HG02943 (cell line): Measurements from ENCODE around the gene ANKRD12.

ENCODE experiments used
- ATAC-seq: cut with Tn5 transposase; IDR thresholded peaks from one replicate; pipeline ENCODE4 v1.9.1; 2021; ENCODE audit warnings: mild to moderate bottlenecking, low read depth, moderate library complexity; ENCODE audit not compliant: unreplicated experiment

ANKRD12 gene

DNA sequence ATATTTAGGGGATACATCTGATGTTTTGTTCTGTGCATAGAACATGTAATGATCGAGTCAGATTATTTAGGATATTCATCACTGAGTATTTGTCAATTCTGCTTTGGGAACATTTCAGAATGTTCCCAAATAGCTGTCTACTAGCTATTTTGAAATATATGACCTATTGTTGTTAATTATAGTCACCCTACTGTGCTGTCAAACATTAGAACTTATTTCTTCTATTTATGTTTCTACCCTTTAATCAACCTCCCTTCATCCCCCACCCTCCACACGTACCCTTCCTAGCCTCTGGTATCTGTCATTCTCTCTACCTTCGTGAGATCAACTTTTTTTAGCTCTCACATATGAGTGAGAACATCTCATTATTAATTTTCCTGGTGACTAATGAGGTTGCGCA lies 40.9 kb downstream of the ANKRD12 start:
- ATAC-seq: no peak

DNA sequence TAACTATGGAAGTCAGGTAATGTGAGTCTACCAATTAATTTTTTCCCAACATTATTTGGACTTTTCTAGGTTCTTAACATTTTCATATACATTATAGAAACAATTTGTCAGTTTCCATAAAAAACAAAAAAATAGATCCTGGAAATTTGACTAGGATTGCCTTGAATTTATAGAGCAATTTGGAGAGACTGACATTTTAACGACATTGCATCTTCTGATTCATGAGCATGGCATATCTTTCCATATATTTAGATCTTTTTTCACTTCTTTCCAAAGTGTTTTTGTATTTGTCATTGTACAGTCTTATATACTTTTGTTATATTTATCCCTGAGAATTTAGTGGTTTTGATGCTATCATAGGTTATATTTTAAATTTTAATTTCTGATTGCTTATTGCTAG lies 42.0 kb downstream of the ANKRD12 start:
- ATAC-seq: no peak

DNA sequence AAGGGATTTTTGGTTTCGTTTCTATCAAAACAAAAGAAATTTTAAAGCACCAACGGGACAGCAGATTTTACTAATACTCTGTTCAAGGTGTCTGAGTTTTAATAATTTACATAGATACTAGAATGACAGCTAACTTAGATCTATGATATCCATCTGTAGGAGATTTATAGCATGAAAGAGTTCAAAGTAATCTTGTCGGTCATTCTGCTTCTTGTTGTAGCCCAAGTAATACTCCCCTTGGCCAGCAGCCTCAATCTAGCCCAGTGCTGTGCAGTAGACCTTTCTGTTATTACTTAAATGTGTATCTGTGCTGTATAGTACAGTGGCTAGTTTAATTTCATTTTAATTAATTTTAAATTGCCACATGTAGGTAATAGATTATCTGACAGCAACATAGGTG lies 44.7 kb downstream of the ANKRD12 start:
- ATAC-seq: no peak

DNA sequence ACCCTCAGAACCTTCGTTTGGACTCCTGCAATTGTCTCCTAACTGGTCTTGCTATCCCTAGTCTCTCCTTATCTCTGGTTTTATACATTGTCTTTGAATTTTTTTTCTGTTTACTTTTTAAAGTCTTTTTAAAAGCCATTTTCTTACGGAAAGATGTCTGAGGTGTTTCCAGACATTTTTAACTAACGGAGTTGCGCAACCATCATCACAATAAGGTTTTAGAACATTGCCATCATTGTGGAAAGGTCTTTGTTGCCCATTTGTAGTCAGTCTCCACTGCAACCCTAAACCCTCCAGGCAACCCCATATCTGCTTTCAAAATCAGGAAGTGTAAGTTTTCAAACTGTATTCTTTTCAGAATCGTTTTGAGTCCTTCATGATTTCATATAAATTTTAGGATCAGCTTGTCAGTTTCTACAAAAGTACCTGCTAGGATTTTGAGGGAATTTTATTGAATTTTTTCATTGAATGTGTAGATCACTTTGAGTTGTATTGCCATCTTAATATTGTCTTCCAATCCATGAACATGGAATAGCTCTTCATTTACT lies 46.3 kb downstream of the ANKRD12 start:
- ATAC-seq: no peak

DNA sequence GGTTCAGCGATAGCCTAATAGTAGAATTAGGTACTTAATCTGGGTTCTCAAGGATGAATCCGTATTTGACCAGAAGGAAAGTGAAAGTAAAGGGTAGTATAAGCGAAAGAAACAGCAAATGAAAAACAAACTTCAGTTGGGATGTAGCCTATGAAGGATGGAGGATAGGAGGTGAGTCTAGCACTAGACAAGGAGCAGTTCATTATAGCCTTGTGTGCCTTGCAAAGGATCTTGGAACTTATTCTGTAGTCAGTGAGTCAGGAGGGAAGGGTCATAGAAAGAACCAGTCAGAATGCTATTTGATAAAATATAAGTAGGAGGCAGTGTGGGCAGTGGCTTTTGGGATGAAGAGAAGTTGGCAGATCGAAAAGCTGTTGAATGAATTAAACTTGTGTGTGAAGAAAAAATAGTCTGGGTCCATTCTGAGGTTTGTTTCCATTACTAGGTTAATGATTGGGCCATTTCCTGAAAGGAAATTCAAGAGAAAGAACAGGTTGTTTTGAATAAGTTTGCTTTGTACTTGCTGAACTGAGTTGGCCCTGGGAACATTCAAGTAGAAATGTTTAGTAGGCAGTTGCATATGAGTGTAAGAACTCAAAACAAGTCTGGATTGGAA lies 48.5 kb downstream of the ANKRD12 start:
- no peak for ATAC-seq

DNA sequence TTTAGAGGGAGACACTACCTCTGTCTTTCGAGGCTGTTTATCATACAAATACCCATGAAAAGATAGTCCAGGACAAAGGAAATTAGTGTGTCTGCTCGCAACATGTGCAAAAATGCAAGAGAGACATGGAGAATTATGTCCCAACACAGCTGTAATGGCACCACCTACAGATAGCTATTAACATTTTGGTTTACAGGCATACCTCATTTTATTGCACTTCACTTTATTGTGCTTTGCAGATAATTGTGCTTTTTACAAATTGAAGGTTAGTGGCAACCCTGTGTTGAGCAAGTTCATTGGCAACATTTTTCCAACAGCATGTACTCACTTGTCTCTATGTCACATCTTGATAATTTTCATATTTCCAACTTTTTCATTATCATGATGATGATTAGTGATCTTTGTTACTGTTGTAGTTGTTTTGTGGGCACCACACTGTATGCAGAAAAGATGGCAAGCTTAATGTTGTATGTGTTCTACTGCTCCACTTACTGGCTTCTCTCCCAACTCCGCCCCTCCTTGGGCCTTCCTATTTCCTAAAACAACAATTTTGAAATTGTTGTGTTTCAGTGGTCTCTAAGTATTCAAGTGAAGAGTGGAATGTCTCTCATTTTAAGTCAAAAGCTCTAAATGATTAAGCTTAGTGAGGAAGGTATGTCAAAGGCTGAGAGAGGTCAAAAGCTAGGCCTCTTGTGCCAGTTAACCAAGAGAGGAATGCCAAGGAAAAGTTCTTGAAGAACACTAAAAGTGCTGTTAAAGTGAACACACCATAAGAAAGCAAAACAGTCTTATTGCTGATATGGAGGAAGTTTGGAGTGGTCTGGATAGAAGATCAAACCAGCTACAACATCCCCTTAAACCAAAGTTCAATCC lies 52.0 kb downstream of the ANKRD12 start:
- ATAC-seq: no peak

DNA sequence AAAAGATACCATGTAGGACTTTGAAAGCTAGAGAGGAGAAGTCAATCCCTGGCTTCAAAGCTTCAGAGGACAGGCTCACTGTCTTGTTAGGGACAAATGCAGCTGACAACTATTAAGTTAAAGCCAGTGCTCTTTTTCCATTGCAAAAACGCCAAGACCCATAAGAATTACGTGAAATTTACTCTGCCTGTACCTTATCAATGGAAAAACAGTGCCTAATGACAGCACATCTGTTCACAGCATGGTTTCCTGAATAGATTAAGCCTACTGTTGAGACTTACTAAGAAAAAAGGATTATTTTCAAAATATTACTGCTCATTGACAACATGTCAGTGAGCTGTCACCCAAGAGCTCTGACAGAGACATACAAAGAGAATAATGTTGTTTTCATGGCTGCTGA lies 52.9 kb downstream of the ANKRD12 start:
- ATAC-seq: no peak

DNA sequence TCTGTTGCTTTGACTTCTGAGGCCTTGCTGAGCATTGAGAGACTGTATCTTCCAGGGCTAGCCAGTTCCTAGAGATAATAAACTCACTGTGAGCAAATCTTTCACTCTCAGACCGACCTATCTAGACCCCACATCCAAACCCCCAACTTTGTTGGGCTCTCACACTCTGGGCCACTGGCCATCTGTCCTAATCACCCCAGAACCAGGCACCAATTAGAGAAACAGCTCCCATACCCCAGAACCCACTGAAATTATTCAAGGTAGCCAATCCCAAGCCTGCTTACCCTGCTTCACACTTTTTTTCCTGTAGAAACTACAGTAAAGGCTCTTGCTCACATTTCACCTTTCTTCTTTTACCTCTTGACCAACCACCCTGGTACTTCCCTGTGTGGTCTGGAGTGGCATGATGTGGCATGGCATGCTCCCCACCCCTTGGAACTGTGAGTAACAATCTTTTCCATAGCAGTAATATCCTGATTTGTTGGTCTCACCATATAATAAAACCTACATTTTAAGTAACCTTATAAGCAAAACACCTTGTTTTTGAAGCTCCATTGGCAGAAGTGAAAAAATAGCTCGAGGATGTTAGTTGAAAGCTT lies 55.2 kb downstream of the ANKRD12 start:
- ATAC-seq: no peak

DNA sequence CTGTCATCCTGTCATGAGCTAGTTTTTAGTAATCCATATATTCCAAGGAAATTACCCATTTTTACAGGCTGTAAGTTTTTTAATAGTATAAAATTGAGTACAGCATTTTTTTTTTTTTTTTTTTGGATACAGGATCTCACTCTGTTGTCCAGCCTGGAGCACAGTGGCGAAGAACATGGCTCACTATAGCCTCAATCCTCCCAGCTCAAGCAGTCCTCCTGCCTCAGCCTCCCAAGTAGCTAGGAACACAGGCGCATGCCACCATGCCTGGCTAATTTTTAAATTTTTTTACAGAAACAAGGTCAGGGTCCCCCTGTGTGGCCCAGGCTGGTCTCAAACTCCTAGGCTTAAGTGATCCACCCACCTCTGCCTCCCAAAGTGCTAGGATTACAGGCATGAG lies 56.5 kb downstream of the ANKRD12 start:
- no peak for ATAC-seq

DNA sequence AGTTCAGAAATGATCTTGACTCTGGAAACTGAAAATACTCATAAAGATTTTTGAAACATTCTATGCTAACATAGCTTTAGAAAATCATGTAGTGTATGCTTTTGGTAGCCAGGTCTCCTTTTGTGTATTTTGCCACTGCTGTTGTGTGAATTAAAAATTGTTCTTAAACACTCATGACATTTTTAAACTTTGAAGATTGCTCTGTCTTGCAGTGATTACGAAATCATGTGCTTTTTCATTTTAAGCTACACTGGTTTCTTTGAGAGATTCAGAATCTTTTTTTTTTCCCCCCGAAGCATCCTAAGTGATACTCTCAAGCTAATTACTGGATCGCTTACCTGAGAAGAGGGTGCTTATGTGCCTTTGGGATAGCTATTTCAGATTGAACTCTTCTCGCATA lies 60.0 kb downstream of the ANKRD12 start:
- ATAC-seq: no peak

DNA sequence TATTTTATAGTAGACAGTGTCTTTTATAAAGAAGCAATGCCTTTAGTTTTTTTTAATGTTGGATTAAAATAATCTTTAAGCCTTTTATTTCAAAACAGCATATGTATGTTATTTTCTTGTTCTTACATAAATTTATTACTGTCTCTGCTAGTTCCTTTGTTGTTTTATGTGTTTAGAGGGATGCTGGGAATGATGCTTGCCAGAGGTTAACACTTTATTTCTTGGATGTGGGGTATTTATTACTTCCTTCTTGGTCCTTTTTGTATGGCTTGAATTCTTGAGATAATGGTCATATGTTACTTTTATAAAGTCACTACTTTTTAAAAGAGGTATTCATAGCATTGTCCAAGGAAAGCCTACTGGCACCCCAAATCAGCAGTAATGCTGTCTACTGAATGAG lies 63.1 kb downstream of the ANKRD12 start:
- ATAC-seq: no peak

DNA sequence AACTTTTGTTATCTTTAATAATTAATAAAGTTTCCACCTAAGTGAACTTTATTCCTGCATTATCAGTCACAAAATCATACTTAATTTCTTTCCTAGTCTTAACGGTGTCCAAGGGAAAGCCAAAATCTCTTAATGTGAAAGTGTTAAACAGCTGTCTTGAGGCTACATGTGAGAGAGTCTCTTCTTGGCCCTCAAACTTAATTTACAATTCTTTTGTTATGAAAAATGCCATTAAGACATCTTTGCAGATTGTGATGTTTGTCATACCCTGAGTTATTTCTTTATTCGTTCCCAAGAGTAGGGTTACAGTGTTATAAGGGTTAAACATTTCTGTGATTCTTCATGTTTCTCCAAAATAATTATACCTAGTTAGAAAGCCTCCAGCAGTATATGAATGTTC lies 64.6 kb downstream of the ANKRD12 start:
- no peak for ATAC-seq

DNA sequence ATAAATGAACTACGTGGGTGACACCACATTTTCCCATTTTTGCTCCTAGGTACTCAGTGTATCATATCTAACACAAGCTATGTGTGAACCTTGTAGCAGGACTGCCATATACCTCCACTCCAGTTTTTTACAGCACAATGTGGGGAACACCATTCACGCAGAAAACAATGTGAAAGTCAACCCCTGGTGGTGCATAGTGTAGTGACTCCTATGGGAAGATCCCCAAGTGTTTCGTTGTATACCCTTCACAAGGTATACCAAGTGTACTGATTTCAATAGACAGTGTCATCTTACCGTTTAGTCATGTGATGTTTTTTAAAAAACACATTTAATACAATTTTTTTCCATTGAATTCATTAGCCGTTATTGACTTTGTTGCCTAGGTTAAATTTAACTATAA lies 68.1 kb downstream of the ANKRD12 start:
- ATAC-seq: no peak

DNA sequence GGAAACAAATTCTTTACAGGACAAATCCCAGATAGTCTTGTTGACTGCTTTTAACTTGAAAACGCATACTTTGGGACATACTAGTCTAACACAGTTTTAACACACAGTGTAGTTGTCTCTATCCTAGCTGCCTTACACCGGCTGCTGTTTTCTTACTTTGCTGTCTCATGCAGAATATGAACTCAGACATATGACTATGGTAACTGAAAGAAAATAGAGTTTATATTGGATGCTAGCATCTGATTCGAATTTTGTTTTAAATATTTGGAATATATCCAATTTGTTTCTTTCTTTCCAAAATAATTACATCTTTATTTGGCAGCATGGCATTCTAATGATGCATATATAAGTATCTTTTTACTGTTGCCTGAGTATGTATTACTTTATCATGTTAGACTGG lies 69.8 kb downstream of the ANKRD12 start:
- no peak for ATAC-seq

DNA sequence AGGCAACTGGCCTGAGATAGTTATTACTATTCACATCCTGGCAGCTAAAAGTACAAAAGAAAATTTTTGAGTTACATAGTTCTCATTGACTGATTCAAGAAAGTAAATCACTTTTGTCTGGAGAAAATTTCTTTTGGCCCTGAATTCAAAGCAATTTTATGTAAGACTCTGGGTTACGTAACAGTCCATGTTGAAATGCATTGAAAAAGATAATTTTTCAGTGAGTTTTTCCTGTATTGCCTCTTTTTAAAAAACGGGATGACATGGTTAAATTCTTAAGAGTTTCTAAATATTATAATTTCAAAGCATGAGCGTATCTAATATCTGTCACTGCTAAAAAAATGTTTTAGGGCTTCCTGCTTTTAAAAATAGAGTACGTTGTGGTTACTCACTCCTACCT lies 72.7 kb downstream of the ANKRD12 start:
- no peak for ATAC-seq

DNA sequence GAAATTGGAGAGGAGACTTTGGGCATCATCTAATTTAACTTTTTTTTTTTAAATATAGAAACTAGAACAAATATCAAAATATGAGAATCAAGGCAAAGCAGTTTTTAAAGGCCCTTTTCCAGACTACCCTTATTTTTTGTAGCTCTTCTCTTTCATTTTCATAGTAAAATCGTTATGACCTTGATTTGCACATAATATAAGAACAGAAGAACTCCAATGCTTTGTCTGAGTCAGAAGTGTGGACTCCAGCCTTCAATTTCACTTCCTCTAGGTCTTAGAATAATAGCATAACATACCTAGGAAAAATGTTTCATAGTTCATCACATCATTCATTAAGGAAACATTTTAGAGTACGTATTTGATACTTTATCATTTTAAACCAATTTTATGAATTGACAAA lies 74.4 kb downstream of the ANKRD12 start:
- ATAC-seq: no peak

DNA sequence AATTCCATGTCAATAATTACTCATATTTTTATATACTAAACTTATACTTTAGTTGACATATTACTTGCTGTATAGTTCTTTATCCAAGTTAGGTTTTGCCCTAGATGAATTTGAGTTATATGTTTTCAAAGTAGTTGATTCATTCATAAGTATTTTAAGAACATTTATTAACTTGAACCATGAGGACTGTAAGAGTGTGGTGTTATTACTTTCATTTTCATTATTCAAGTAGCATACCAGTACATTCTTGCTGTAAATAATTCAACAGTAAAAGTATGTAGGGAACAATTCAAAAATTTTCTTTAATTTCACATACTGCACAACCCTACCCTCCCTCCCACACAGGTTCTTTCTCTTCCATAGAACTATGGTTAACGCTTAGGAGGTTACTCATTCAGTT lies 75.4 kb downstream of the ANKRD12 start:
- ATAC-seq: no peak

DNA sequence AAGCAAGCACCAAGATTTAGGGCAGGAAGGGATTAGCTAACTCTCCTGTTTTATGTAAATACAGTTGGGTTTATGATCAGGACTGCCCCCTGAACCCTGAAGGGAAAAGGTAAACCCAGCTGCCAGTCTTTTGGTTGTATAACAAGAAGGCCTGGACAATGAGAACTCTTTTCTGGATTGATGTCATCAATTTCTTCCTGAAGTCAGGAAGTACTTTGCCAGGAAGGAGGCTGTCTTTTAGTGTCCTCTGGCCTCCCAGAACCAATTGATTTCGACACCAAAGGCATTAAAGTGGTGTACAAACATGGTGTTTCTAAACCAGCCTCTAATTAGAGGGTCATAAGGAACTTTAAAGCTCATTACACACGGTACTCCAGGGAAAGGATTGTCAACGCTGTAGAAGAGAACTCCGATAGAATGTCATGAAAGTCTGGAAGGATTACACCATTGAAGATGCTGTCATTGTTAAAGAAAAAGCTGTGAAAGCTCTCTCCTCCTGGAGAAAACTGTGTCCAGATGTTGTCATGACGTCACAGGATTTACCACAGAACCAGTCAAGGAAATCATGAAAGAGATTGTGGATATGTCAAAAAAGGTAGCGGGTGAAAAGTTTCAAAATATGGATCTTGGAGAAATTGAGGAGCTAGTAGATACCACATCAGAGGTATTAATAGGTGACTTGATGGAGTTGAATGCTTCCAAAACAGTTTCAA lies 78.8 kb downstream of the ANKRD12 start:
- ATAC-seq: no peak

DNA sequence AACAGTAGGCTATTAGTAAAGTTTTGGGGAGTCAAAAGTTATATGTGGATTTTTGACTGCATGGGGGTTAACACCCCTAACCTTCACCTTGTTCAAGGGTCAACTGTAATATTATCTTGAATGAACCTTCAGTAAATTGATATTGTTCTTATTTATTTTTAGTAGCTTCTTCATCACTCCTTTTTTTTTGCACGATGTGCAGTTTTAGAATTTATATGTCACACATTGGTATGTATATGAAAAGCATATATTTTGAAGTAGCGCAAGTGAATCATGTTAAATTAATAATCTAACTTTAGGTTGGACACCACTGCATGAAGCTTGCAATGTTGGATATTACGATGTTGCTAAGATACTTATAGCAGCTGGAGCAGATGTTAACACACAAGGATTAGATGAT lies 79.9 kb downstream of the ANKRD12 start:
- no peak for ATAC-seq

DNA sequence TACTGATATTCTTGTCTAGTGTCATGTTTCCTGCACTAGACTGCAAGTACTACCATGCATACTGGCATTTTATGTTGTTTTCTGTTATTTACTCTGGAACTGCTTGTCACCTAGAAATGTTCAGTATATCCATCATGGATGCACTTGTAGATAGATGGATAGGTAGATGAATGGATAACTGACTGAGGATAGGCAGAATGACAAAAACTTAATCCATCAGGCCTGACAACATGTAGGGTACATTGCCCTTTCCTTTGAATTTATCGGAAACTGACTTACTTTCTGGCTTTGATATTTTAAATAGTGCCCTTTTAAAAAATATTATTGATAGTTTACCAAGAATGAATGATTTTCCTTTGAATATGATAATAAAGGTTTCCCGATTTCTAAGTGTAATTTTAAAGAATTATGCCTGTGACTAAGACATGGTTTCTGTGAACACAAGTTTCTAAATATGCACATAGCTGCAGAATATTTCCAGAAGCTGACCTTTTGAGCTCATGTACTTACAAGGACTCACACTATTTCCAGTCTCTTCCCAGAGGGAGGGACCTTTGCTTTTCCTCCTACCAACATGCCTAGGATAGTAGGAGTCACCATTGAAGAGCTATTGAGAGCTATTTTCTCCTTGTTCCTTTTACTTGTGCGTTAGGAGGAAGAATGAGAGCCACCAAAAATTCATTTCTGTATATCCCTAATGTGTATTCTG lies 81.3 kb downstream of the ANKRD12 start:
- no peak for ATAC-seq
